Panc1 (cell line): ENCODE data around the gene GLIS1.

Experiments
- POLR2AphosphoS5 ChIP-seq: IDR thresholded peaks from 2 replicates; pipeline ENCODE4 v1.6.1; 2012; ENCODE audit warnings: mild to moderate bottlenecking, low read depth, low read length, moderate library complexity
- TF ChIP-seq, protein P1 (sequence below): fragments of 450-650 bp; IDR thresholded peaks from 2 replicates; pipeline ENCODE4 v1.5.1; 2017; ENCODE audit warnings: mild to moderate bottlenecking
- TF ChIP-seq, protein P2 (sequence below), 2 experiments: IDR thresholded peaks; 2 replicates each; pipeline ENCODE4 v1.6.1; 2011 to 2012; ENCODE audit warnings: low read depth in 2 of 2, control low read depth in 1 of 2, low read length in 1 of 2, mild to moderate bottlenecking in 1 of 2, moderate library complexity in 1 of 2; ENCODE audit not compliant: insufficient read depth in 1 of 2

GRCh38 chr1:53585565-53585964, 153.4 kb downstream of the GLIS1 start:
- TF ChIP-seq, protein P1, sequence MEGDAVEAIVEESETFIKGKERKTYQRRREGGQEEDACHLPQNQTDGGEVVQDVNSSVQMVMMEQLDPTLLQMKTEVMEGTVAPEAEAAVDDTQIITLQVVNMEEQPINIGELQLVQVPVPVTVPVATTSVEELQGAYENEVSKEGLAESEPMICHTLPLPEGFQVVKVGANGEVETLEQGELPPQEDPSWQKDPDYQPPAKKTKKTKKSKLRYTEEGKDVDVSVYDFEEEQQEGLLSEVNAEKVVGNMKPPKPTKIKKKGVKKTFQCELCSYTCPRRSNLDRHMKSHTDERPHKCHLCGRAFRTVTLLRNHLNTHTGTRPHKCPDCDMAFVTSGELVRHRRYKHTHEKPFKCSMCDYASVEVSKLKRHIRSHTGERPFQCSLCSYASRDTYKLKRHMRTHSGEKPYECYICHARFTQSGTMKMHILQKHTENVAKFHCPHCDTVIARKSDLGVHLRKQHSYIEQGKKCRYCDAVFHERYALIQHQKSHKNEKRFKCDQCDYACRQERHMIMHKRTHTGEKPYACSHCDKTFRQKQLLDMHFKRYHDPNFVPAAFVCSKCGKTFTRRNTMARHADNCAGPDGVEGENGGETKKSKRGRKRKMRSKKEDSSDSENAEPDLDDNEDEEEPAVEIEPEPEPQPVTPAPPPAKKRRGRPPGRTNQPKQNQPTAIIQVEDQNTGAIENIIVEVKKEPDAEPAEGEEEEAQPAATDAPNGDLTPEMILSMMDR = no peak
- no peak for TF ChIP-seq POLR2AphosphoS5
- TF ChIP-seq, protein P2, sequence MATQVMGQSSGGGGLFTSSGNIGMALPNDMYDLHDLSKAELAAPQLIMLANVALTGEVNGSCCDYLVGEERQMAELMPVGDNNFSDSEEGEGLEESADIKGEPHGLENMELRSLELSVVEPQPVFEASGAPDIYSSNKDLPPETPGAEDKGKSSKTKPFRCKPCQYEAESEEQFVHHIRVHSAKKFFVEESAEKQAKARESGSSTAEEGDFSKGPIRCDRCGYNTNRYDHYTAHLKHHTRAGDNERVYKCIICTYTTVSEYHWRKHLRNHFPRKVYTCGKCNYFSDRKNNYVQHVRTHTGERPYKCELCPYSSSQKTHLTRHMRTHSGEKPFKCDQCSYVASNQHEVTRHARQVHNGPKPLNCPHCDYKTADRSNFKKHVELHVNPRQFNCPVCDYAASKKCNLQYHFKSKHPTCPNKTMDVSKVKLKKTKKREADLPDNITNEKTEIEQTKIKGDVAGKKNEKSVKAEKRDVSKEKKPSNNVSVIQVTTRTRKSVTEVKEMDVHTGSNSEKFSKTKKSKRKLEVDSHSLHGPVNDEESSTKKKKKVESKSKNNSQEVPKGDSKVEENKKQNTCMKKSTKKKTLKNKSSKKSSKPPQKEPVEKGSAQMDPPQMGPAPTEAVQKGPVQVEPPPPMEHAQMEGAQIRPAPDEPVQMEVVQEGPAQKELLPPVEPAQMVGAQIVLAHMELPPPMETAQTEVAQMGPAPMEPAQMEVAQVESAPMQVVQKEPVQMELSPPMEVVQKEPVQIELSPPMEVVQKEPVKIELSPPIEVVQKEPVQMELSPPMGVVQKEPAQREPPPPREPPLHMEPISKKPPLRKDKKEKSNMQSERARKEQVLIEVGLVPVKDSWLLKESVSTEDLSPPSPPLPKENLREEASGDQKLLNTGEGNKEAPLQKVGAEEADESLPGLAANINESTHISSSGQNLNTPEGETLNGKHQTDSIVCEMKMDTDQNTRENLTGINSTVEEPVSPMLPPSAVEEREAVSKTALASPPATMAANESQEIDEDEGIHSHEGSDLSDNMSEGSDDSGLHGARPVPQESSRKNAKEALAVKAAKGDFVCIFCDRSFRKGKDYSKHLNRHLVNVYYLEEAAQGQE (IDR thresholded peaks at IDR 0.05; ENCODE audit: insufficient read depth in 1 of 2, low read depth in 2 of 2, low read length in 1 of 2) = no peak
